SU-DHL-6 (cell line): ENCODE measurements around the gene MAPK14.

Experiments
- H2AFZ ChIP-seq: fragments of 200-600 bp; sonication (generic); 2 replicates; pipeline ENCODE4 v1.6.1; 2014; ENCODE audit warnings: low read depth, mild to moderate bottlenecking, moderate library complexity, mixed read lengths, antibody characterized with exemption, low read length; ENCODE audit not compliant: severe bottlenecking
- H3F3A ChIP-seq: fragments of 200-600 bp; shearing (Covaris generic); 2 replicates; pipeline ENCODE4 v1.6.0; 2016; ENCODE audit warnings: antibody characterized with exemption, mild to moderate bottlenecking; ENCODE audit not compliant: insufficient read depth
- H3K27ac ChIP-seq: fragments of 200-600 bp; sonication (generic); 2 replicates; pipeline ENCODE4 v1.5.1; 2016; ENCODE audit warnings: low read depth, mild to moderate bottlenecking, low read length, moderate library complexity, mixed read lengths
- H3K27me3 ChIP-seq: fragments of 200-600 bp; sonication (generic), shearing (Covaris generic); 2 replicates; pipeline ENCODE4 v1.6.0; 2014; ENCODE audit warnings: mild to moderate bottlenecking, low read length
- H3K36me3 ChIP-seq: fragments of 200-600 bp; sonication (generic); 2 replicates; pipeline ENCODE4 v1.6.1; 2014; ENCODE audit warnings: mild to moderate bottlenecking, low read length, mixed read lengths
- H3K4me2 ChIP-seq: fragments of 300-600, 200-600 bp; shearing (Covaris generic), sonication (generic); 2 replicates; pipeline ENCODE4 v1.6.0; 2014; ENCODE audit warnings: low read length, low read depth, mild to moderate bottlenecking; ENCODE audit not compliant: poor library complexity, severe bottlenecking
- H3K4me3 ChIP-seq: fragments of 200-600 bp; sonication (generic); 2 replicates; pipeline ENCODE4 v1.5.1; 2014; ENCODE audit warnings: antibody characterized with exemption, low read length, mild to moderate bottlenecking, mixed read lengths; ENCODE audit not compliant: insufficient read depth, poor library complexity, severe bottlenecking
- H3K79me2 ChIP-seq: fragments of 200-600 bp; sonication (generic); 2 replicates; pipeline ENCODE4 v1.6.1; 2014; ENCODE audit warnings: mild to moderate bottlenecking, low read length, moderate library complexity; ENCODE audit not compliant: insufficient read depth
- H3K9ac ChIP-seq: fragments of 200-600 bp; sonication (generic); 2 replicates; pipeline ENCODE4 v1.7.0; 2014; ENCODE audit warnings: mild to moderate bottlenecking, low read length
- H3K9me2 ChIP-seq: fragments of 200-600 bp; sonication (generic); replicated peaks from 2 replicates; pipeline ENCODE4 v1.6.1; 2014; ENCODE audit warnings: low read length; ENCODE audit not compliant: insufficient read depth
- H3K9me3 ChIP-seq: fragments of 200-600 bp; sonication (generic); 2 replicates; pipeline ENCODE4 v1.6.1; 2014; ENCODE audit warnings: low read length, mixed read lengths; ENCODE audit not compliant: insufficient read depth
- H4K20me1 ChIP-seq: fragments of 200-600 bp; sonication (generic); 2 replicates; pipeline ENCODE4 v1.6.1; 2014; ENCODE audit warnings: low read depth, mild to moderate bottlenecking, antibody characterized with exemption, low read length, moderate library complexity, mixed read lengths
- CTCF ChIP-seq: fragments of 200-600 bp; sonication (generic); IDR thresholded peaks from one replicate; pipeline ENCODE4 v1.5.1; 2017; ENCODE audit warnings: antibody characterized with exemption, mild to moderate bottlenecking, low read length, moderate library complexity; ENCODE audit not compliant: insufficient read depth, poor library complexity, severe bottlenecking
- EZH2phosphoT487 ChIP-seq: fragments of 200-600 bp; sonication (generic), shearing (Covaris generic); conservative IDR thresholded peaks from 2 replicates; pipeline ENCODE4 v1.6.1; 2018; ENCODE audit warnings: mild to moderate bottlenecking, antibody characterized with exemption, low read length, moderate library complexity, mixed read lengths

The MAPK14 gene

GRCh38 chr6:36116066-36116864 is 88.7 kb downstream of the MAPK14 start:
- Histone ChIP-seq H3K9ac (no peak overlapping the region), H3K27me3 (no peaks in the 10 kb centered on the region), H3K4me3 (no peak overlapping the region), H3K27ac (peak overlapping the region; percentile 91), H3K9me2 (no peaks in the 10 kb centered on the region), H3K4me2 (peak overlapping the region; percentile 64), H3F3A (peaks cover 75% of the 10 kb centered on the region), H2AFZ (no peak overlapping the region), H4K20me1 (no peaks in the 10 kb centered on the region), H3K79me2 (peaks cover 9% of the 10 kb centered on the region; the same call in 1 of the 2 replicates), H3K9me3 (no peaks in the 10 kb centered on the region), H3K36me3 (0 out of 2 replicates have a peak, but pooled peaks cover 2% of the 10 kb centered on the region)
- TF ChIP-seq EZH2phosphoT487 (no peak), CTCF (no peak)

GRCh38 chr6:36116943-36117342 is 89.3 kb downstream of the MAPK14 start:
- Histone ChIP-seq H3K79me2 (peaks cover 9% of the 10 kb centered on the region; the same call in 1 of the 2 replicates), H3F3A (peaks cover 72% of the 10 kb centered on the region), H3K9me2 (no peaks in the 10 kb centered on the region), H4K20me1 (no peaks in the 10 kb centered on the region), H3K9ac (no peak overlapping the region), H3K27ac (peak overlapping the region; percentile 91), H3K27me3 (no peaks in the 10 kb centered on the region), H3K36me3 (0 out of 2 replicates have a peak, but pooled peaks cover 2% of the 10 kb centered on the region), H3K9me3 (no peaks in the 10 kb centered on the region), H3K4me2 (no peak overlapping the region), H3K4me3 (no peak overlapping the region), H2AFZ (no peak overlapping the region)
- TF ChIP-seq CTCF: no peak
- no peak for TF ChIP-seq EZH2phosphoT487

- H3K36me3 ChIP-seq: no peaks in the 10 kb centered on the region
- H4K20me1 ChIP-seq: no peaks in the 10 kb centered on the region
- no peaks in the 10 kb centered on the region for H3K9me2 ChIP-seq
- H3K9ac ChIP-seq: no peak overlapping the region
- no peaks in the 10 kb centered on the region for H3K27me3 ChIP-seq
- H3K4me3 ChIP-seq: no peak overlapping the region
- peaks cover 9% of the 10 kb centered on the region; the same call in 1 of the 2 replicates for H3K79me2 ChIP-seq
- TF ChIP-seq EZH2phosphoT487: no peak
- no peak for TF ChIP-seq CTCF
- no peak overlapping the region for H2AFZ ChIP-seq
- H3F3A ChIP-seq: peaks cover 62% of the 10 kb centered on the region
- H3K27ac ChIP-seq: peak overlapping the region; percentile 91
- no peak overlapping the region for H3K4me2 ChIP-seq
- no peaks in the 10 kb centered on the region for H3K9me3 ChIP-seq
Observed at GRCh38 chr6:36117658-36118549, 90.3 kb downstream of the MAPK14 start.
